ENCODE results near the gene CLEC18B.
"Not testable (repeated sequence)": the region's sequence is repeated elsewhere in the genome, so short reads cannot be mapped to it uniquely, and the experiment has no call there.

Gene CLEC18B

GRCh38 chr16:74443624-74444346 lies 22.5 kb upstream of the CLEC18B start:
- not testable (repeated sequence) for DNase-seq

GRCh38 chr16:74439685-74440084 lies 18.4 kb upstream of the CLEC18B start:
- no peak for DNase-seq

- no peak for DNase-seq
Measured at GRCh38 chr16:74438492-74438979, 17.3 kb upstream of the CLEC18B start.

GRCh38 chr16:74431516-74431915 lies 10.2 kb upstream of the CLEC18B start:
- DNase-seq = no peak

GRCh38 chr16:74430036-74430712 lies 8.9 kb upstream of the CLEC18B start:
- DNase-seq = peak; percentile 59

GRCh38 chr16:74428493-74428892 lies 7.2 kb upstream of the CLEC18B start:
- DNase-seq = not testable (repeated sequence)

GRCh38 chr16:74425751-74426150 lies 4.5 kb upstream of the CLEC18B start:
- DNase-seq = not testable (repeated sequence)

- not testable (repeated sequence) for DNase-seq
Measured at GRCh38 chr16:74423721-74424120, 2.4 kb upstream of the CLEC18B start.

GRCh38 chr16:74422086-74422485 lies 808 bp upstream of the CLEC18B start:
- not testable (repeated sequence) for DNase-seq

GRCh38 chr16:74421482-74421785 lies 156 bp upstream of the CLEC18B start:
- not testable (repeated sequence) for DNase-seq

- DNase-seq = not testable (repeated sequence)
Measured at GRCh38 chr16:74419811-74420210, 1.5 kb downstream of the CLEC18B start.

- DNase-seq = not testable (repeated sequence)
Measured at GRCh38 chr16:74417897-74418296, 3.4 kb downstream of the CLEC18B start.

GRCh38 chr16:74413920-74414319 lies 7.4 kb downstream of the CLEC18B start:
- DNase-seq = not testable (repeated sequence)

- not testable (repeated sequence) for DNase-seq
Measured at GRCh38 chr16:74413485-74413884, 7.8 kb downstream of the CLEC18B start.

GRCh38 chr16:74412775-74413390 lies 8.4 kb downstream of the CLEC18B start:
- not testable (repeated sequence) for DNase-seq

- not testable (repeated sequence) for DNase-seq
Measured at GRCh38 chr16:74412138-74412774, 9.0 kb downstream of the CLEC18B start.

- not testable (repeated sequence) for DNase-seq
Measured at GRCh38 chr16:74410981-74411380, 10.3 kb downstream of the CLEC18B start.

GRCh38 chr16:74410057-74410957 lies 11.0 kb downstream of the CLEC18B start:
- DNase-seq = not testable (repeated sequence)

GRCh38 chr16:74409185-74409981 lies 11.9 kb downstream of the CLEC18B start:
- DNase-seq = not testable (repeated sequence)

- DNase-seq = not testable (repeated sequence)
Measured at GRCh38 chr16:74407362-74407705, 13.9 kb downstream of the CLEC18B start.

GRCh38 chr16:74406600-74407361 lies 14.5 kb downstream of the CLEC18B start:
- not testable (repeated sequence) for DNase-seq
